ENCODE data around the gene TCF15. TPM values are rescaled to one million over a fixed set of nuclear protein-coding genes. Genes with fewer than 3 reads are reported as not detected.
"Not testable (repeated sequence)": the region's sequence is repeated elsewhere in the genome, so short reads cannot be mapped to it uniquely, and the experiment has no call there.

Gene TCF15
- total RNA-seq, 4 donors from 2014 or later: 0.51 to 1.0 (median 0.97) TPM; not detected in 1

- no peak overlapping the region for H3K4me3 ChIP-seq
- DNase-seq: no peak
- no peaks in the 10 kb centered on the region for H3K4me1 ChIP-seq
- H3K36me3 ChIP-seq: no peaks in the 10 kb centered on the region
- intact Hi-C loops (cut with DNase I; ENCODE audit: low total_unique reads): no loop called here
- no peaks in the 10 kb centered on the region for H3K9me3 ChIP-seq
- TF ChIP-seq, protein P1, sequence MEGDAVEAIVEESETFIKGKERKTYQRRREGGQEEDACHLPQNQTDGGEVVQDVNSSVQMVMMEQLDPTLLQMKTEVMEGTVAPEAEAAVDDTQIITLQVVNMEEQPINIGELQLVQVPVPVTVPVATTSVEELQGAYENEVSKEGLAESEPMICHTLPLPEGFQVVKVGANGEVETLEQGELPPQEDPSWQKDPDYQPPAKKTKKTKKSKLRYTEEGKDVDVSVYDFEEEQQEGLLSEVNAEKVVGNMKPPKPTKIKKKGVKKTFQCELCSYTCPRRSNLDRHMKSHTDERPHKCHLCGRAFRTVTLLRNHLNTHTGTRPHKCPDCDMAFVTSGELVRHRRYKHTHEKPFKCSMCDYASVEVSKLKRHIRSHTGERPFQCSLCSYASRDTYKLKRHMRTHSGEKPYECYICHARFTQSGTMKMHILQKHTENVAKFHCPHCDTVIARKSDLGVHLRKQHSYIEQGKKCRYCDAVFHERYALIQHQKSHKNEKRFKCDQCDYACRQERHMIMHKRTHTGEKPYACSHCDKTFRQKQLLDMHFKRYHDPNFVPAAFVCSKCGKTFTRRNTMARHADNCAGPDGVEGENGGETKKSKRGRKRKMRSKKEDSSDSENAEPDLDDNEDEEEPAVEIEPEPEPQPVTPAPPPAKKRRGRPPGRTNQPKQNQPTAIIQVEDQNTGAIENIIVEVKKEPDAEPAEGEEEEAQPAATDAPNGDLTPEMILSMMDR (IDR thresholded peaks at IDR 0.05): no peak
- no peak for TF ChIP-seq POLR2A (IDR thresholded peaks at IDR 0.05)
- no peak overlapping the region for H3K27ac ChIP-seq
- H3K27me3 ChIP-seq: peaks cover 0 to 4% of the 10 kb centered on the region in 2 donors
Observed at GRCh38 chr20:584971-585301, 25.2 kb downstream of the TCF15 start.

- DNase-seq: no peak
- H3K9me3 ChIP-seq: no peaks in the 10 kb centered on the region
Observed at GRCh38 chr20:584161-584970, 25.7 kb downstream of the TCF15 start.

GRCh38 chr20:582204-582603 lies 27.9 kb downstream of the TCF15 start:
- H3K4me1 ChIP-seq: no peaks in the 10 kb centered on the region
- peaks cover 0 to 4% of the 10 kb centered on the region in 2 donors for H3K27me3 ChIP-seq
- no peak overlapping the region for H3K4me3 ChIP-seq
- H3K36me3 ChIP-seq: no peaks in the 10 kb centered on the region
- H3K9me3 ChIP-seq: no peaks in the 10 kb centered on the region
- intact Hi-C loops (cut with DNase I; ENCODE audit: low total_unique reads): no loop called here
- no peak for TF ChIP-seq POLR2A (IDR thresholded peaks at IDR 0.05)
- TF ChIP-seq, protein P1 (IDR thresholded peaks at IDR 0.05): no peak
- no peak overlapping the region for H3K27ac ChIP-seq
- no peak for DNase-seq

More at GRCh38 chr20:584161-584970, 25.7 kb downstream of the TCF15 start:
- H3K4me3 ChIP-seq: no peak overlapping the region
- peaks cover 0 to 4% of the 10 kb centered on the region in 2 donors for H3K27me3 ChIP-seq
- no peak overlapping the region for H3K27ac ChIP-seq
- no peaks in the 10 kb centered on the region for H3K36me3 ChIP-seq
- intact Hi-C loops (cut with DNase I; ENCODE audit: low total_unique reads): no loop called here
- H3K4me1 ChIP-seq: no peaks in the 10 kb centered on the region
- TF ChIP-seq POLR2A (IDR thresholded peaks at IDR 0.05): no peak
- TF ChIP-seq, protein P1 (IDR thresholded peaks at IDR 0.05): no peak

- H3K4me1 ChIP-seq; intact Hi-C loops (cut with DNase I; ENCODE audit: low total_unique reads); H3K27ac ChIP-seq; H3K4me3 ChIP-seq; DNase-seq; H3K27me3 ChIP-seq; H3K36me3 ChIP-seq; H3K9me3 ChIP-seq: not testable (repeated sequence)
Observed at GRCh38 chr20:578940-579690, 31.0 kb downstream of the TCF15 start.

GRCh38 chr20:577167-577791 lies 32.8 kb downstream of the TCF15 start:
- no peak for TF ChIP-seq POLR2A (IDR thresholded peaks at IDR 0.05)
- TF ChIP-seq, protein P1 (IDR thresholded peaks at IDR 0.05): no peak
- no peak overlapping the region for H3K4me3 ChIP-seq
- no peak for DNase-seq
- H3K27ac ChIP-seq: no peak overlapping the region
- intact Hi-C loops (cut with DNase I; ENCODE audit: low total_unique reads): no loop called here
- H3K27me3 ChIP-seq: peaks cover 0 to 4% of the 10 kb centered on the region in 2 donors
- no peaks in the 10 kb centered on the region for H3K36me3 ChIP-seq
- no peaks in the 10 kb centered on the region for H3K9me3 ChIP-seq
- no peaks in the 10 kb centered on the region for H3K4me1 ChIP-seq
